Stimulated activated naive B cell treated with anti-CD40 and anti-IgM and Interleukin-4, amounts not matched to agents 10 μg/mL and 1 μg/mL and 100 μg/mL, for 72 hours (primary cell): ENCODE data around the gene RPS3.

Source experiments
- ATAC-seq, 2 donors: fragments of 150-1000 bp; cut with Tn5 transposase; replicated peaks; 2 replicates each; pipeline ENCODE4 v1.10.0; 2021; ENCODE audit warnings: moderate library complexity in 1 of 2
- DNase-seq: peaks from one replicate; pipeline ENCODE4 v3.0.0; 2021
- H3K27ac Mint-ChIP-seq: one replicate; pipeline ENCODE4 v1.8.0; 2022; ENCODE audit warnings: mild to moderate bottlenecking, mixed read lengths
- H3K27me3 Mint-ChIP-seq, 2 donors: one replicate each; pipeline ENCODE4 v1.8.0; 2022; ENCODE audit warnings: mixed read lengths in 2 of 2
- H3K36me3 Mint-ChIP-seq, 2 donors: one replicate each; pipeline ENCODE4 v1.8.0; 2022; ENCODE audit warnings: mixed read lengths in 2 of 2, mild to moderate bottlenecking in 1 of 2
- H3K4me1 Mint-ChIP-seq, 2 donors: one replicate each; pipeline ENCODE4 v1.8.0; 2022; ENCODE audit warnings: mixed read lengths in 2 of 2, mild to moderate bottlenecking in 1 of 2
- H3K4me3 Mint-ChIP-seq, 2 donors: one replicate each; pipeline ENCODE4 v1.8.0; 2022; ENCODE audit warnings: mild to moderate bottlenecking in 2 of 2, mixed read lengths in 2 of 2, moderate library complexity in 1 of 2
- H3K9me3 Mint-ChIP-seq, 2 donors: one replicate each; pipeline ENCODE4 v1.8.0; 2022; ENCODE audit warnings: mixed read lengths in 2 of 2, mild to moderate bottlenecking in 1 of 2

The RPS3 gene

GRCh38 chr11:75440960-75441803 lies 41.9 kb downstream of the RPS3 start:
- H3K27ac Mint-ChIP-seq, result no peak overlapping the region
- H3K36me3 Mint-ChIP-seq, result no peaks in the 10 kb centered on the region
- H3K4me1 Mint-ChIP-seq, result no peaks in the 10 kb centered on the region
- ATAC-seq, result no peak
- H3K27me3 Mint-ChIP-seq, result peaks cover 15 to 19% of the 10 kb centered on the region in 2 donors
- H3K9me3 Mint-ChIP-seq, result no peaks in the 10 kb centered on the region
- no peak for DNase-seq
- H3K4me3 Mint-ChIP-seq, result no peak overlapping the region

- H3K4me1 Mint-ChIP-seq, result no peaks in the 10 kb centered on the region
- H3K27me3 Mint-ChIP-seq, result peaks cover 15 to 19% of the 10 kb centered on the region in 2 donors
- no peak overlapping the region for H3K4me3 Mint-ChIP-seq
- DNase-seq (no peak), ATAC-seq (no peak)
- no peak overlapping the region for H3K27ac Mint-ChIP-seq
- no peaks in the 10 kb centered on the region for H3K9me3 Mint-ChIP-seq
- H3K36me3 Mint-ChIP-seq, result no peaks in the 10 kb centered on the region
These were observed 42.5 kb downstream of the RPS3 start for GRCh38 chr11:75441804-75442132.

DNA sequence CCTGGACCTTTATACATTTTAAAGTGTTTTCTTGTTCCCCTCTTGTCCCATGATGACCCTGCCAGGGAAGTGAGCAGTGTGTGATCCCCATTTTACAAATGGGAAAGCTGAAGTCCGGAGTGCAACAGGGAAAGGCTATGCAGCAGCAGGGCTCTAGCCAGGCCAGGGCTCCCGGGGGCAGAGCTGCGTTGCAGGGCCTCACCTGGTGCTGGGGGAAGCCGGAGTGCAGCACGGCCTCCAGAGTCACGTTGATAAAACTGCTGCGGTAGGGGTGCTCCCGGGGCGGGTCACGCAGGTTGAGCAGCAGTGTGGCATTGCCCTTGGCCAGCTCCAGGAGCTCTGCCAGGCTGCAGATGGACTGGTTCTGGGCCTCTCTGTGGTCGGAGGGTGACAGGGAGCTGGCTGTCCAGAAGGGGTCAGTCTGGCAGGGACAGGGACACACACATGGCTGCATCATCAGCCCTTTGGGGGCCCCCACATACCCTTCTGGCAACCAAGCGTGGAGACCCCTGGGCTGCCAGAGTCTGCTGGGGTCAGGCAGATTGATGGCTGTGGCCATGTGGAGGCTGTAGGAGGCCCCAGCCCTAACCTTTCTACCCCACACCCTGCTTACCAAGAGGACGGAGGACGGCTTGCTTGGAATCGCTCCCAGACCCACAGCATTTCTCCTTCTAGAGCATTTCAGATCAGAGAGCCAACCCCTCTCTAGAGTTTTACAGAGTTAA lies 43.0 kb downstream of the RPS3 start:
- DNase-seq (no peak), ATAC-seq (no peak)
- no peak overlapping the region for H3K27ac Mint-ChIP-seq
- H3K4me1 Mint-ChIP-seq, result no peaks in the 10 kb centered on the region
- no peaks in the 10 kb centered on the region for H3K9me3 Mint-ChIP-seq
- no peaks in the 10 kb centered on the region for H3K36me3 Mint-ChIP-seq
- H3K4me3 Mint-ChIP-seq, result no peak overlapping the region
- H3K27me3 Mint-ChIP-seq, result peaks cover 15 to 19% of the 10 kb centered on the region in 2 donors

GRCh38 chr11:75443043-75443442 lies 43.7 kb downstream of the RPS3 start:
- H3K4me1 Mint-ChIP-seq, result no peaks in the 10 kb centered on the region
- no peaks in the 10 kb centered on the region for H3K36me3 Mint-ChIP-seq
- ATAC-seq (no peak), DNase-seq (no peak)
- no peak overlapping the region for H3K4me3 Mint-ChIP-seq
- H3K9me3 Mint-ChIP-seq, result no peaks in the 10 kb centered on the region
- no peak overlapping the region for H3K27ac Mint-ChIP-seq
- H3K27me3 Mint-ChIP-seq, result peaks cover 15 to 19% of the 10 kb centered on the region in 2 donors

DNA sequence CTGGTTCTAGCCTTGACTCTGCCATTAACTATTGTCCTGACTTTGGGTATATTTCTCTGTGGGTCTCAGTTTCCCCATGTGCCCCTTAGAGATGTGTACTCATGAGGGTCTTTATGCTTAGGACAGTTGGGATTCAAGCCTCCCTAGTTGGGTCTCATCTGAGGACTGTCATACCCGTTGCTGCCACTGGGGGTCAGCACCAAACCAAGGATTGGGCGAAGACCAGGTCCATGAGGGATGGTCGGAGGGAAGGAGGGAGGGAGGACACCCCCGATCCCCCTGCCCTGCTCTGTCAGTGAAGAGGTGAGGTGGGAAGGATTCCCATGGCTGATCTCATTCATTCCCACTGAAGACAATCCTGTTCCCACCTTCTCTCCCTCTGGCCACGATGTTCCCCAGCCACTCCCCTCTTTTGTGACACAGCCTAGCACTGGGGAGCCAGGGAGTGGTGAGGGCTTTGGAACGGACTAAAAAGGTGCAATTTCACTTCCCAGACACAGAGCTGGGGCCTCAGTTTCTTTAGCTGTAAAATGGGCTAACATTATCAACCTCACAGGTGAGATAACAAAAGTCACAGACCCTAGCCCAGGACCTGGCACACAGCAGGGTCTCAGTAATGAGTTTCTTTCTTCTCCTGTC lies 46.1 kb downstream of the RPS3 start:
- Mint-ChIP-seq H3K4me1 (no peaks in the 10 kb centered on the region), H3K9me3 (no peaks in the 10 kb centered on the region), H3K4me3 (no peak overlapping the region), H3K27ac (no peak overlapping the region), H3K27me3 (peaks cover 11 to 26% of the 10 kb centered on the region in 2 donors), H3K36me3 (no peaks in the 10 kb centered on the region)
- DNase-seq, result peak; percentile 24
- peak; percentile 81 to 89 for ATAC-seq

DNA sequence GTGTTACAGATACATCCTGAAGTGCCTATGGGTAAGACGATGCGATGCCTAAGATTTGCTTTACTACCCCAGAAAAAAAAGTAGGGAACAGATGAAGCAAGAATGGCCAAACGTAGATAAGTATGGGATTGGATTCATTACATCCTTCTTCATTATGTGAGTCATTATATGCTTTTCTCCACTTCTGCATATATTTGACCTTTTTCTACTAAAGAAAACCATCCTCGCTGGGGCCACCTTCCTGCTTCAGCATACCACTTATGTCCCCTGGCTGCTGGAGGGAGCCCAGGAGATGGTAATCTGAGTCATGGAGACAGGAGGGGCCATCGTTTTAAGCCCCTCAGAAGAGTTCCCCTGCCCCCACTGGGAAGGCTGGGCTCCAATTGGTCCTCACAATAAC lies 48.1 kb downstream of the RPS3 start:
- no peak for ATAC-seq
- H3K4me1 Mint-ChIP-seq, result no peaks in the 10 kb centered on the region

GRCh38 chr11:75449271-75449670 lies 50.0 kb downstream of the RPS3 start:
- ATAC-seq (no peak), DNase-seq (no peak)
- H3K4me1 Mint-ChIP-seq, result no peaks in the 10 kb centered on the region
- H3K27ac Mint-ChIP-seq, result no peak overlapping the region
- no peak overlapping the region for H3K4me3 Mint-ChIP-seq
- H3K27me3 Mint-ChIP-seq, result peaks cover 19 to 35% of the 10 kb centered on the region in 2 donors
- H3K36me3 Mint-ChIP-seq, result no peaks in the 10 kb centered on the region
- H3K9me3 Mint-ChIP-seq, result no peaks in the 10 kb centered on the region

More for the DNA sequence above, 48.1 kb downstream of the RPS3 start:
- Mint-ChIP-seq H3K27ac (no peak overlapping the region), H3K36me3 (no peaks in the 10 kb centered on the region), H3K9me3 (no peaks in the 10 kb centered on the region), H3K4me3 (no peak overlapping the region), H3K27me3 (peaks cover 15 to 30% of the 10 kb centered on the region in 2 donors)
- DNase-seq, result no peak

- ATAC-seq, result no peak
- Mint-ChIP-seq H3K36me3 (no peaks in the 10 kb centered on the region), H3K27me3 (peaks cover 19 to 33% of the 10 kb centered on the region in 2 donors), H3K9me3 (no peaks in the 10 kb centered on the region), H3K4me3 (no peak overlapping the region), H3K4me1 (no peaks in the 10 kb centered on the region), H3K27ac (no peak overlapping the region)
- DNase-seq, result no peak
These were observed 50.5 kb downstream of the RPS3 start for GRCh38 chr11:75449776-75450175.

DNA sequence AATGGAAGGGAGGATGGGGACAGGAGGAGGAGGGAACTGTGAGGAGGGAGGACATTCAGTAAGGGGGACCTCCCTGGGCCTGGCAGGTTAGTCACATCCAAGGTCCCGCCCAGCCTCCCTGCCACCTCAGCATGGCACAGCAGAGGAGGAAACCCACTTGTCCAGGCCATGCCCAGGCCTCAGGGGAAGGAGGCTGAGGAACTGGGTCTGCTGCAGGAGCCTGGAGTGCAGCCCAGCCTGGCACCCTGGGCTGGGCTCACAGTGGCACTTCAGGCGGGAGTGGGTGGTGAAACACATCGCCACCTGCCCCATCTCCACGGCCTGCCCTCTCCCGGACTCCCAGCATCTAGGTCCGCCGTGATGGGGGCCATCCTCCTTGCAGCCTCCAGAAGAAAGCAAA lies 50.9 kb downstream of the RPS3 start:
- Mint-ChIP-seq H3K4me1 (no peaks in the 10 kb centered on the region), H3K4me3 (no peak overlapping the region), H3K27ac (no peak overlapping the region), H3K9me3 (no peaks in the 10 kb centered on the region), H3K36me3 (no peaks in the 10 kb centered on the region), H3K27me3 (peaks cover 17 to 30% of the 10 kb centered on the region in 2 donors)
- DNase-seq (no peak), ATAC-seq (no peak)

GRCh38 chr11:75450826-75451821 lies 51.8 kb downstream of the RPS3 start:
- Mint-ChIP-seq H3K4me1 (no peaks in the 10 kb centered on the region), H3K27me3 (peaks cover 12 to 28% of the 10 kb centered on the region in 2 donors), H3K36me3 (no peaks in the 10 kb centered on the region), H3K9me3 (no peaks in the 10 kb centered on the region), H3K4me3 (no peak overlapping the region), H3K27ac (no peak overlapping the region)
- DNase-seq (no peak), ATAC-seq (peak in 1 of 2 donors; percentile 39)

GRCh38 chr11:75453916-75454655 lies 54.8 kb downstream of the RPS3 start:
- Mint-ChIP-seq H3K4me1 (no peaks in the 10 kb centered on the region), H3K9me3 (no peaks in the 10 kb centered on the region), H3K27me3 (peaks cover 12 to 21% of the 10 kb centered on the region in 2 donors), H3K27ac (no peak overlapping the region), H3K36me3 (no peaks in the 10 kb centered on the region), H3K4me3 (no peak overlapping the region)
- ATAC-seq, result no peak
- no peak for DNase-seq

DNA sequence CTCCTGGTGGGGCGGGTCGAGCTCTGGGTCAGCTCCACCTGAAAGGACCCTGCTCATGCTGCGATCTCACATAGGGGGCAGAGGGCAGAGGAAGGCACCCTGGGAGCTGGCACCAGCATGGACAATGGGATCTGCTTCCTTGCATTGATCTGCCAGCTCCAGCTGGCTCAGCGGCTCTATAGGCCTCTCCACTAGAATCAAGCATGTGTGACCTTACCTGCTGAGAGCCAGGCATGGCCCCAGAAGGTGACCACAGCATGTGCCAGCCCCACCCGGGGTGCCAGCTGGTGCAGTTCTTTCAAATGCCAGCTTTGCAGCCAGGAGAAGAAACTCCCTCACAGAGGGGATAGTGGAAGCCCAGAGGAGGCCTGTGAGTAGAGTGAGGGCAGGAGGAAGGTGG lies 55.7 kb downstream of the RPS3 start:
- Mint-ChIP-seq H3K4me1 (no peaks in the 10 kb centered on the region), H3K27ac (no peak overlapping the region), H3K27me3 (peaks cover 12 to 16% of the 10 kb centered on the region in 2 donors), H3K36me3 (no peaks in the 10 kb centered on the region), H3K9me3 (no peaks in the 10 kb centered on the region), H3K4me3 (no peak overlapping the region)
- DNase-seq (no peak), ATAC-seq (no peak)
